Measurements from ENCODE around the gene ADSS1. TPM values are rescaled to one million over a fixed set of nuclear protein-coding genes. Genes with fewer than 3 reads are reported as not detected.

Gene ADSS1
- total RNA-seq, 1 donor: 4.3 TPM

GRCh38 chr14:104681689-104682074 is 42.3 kb upstream of the ADSS1 start:
- Histone ChIP-seq H3K4me3 (ENCODE audit: insufficient read depth, low read length) (peak overlapping the region; percentile 66), H3K27ac (ENCODE audit: low read depth, low read length) (peak overlapping the region; percentile 97), H4K20me1 (ENCODE audit: insufficient read depth, low read length) (no peaks in the 10 kb centered on the region), H2AFZ (ENCODE audit: low read length) (peak overlapping the region; percentile 83), H3K36me3 (ENCODE audit: insufficient read depth, low read length) (no peaks in the 10 kb centered on the region), H3K79me2 (ENCODE audit: insufficient read depth, low read length) (peaks cover 3% of the 10 kb centered on the region), H3K4me2 (ENCODE audit: insufficient read depth, low read length) (peak overlapping the region; percentile 76), H3K27me3 (ENCODE audit: insufficient read depth, low read length) (no peaks in the 10 kb centered on the region), H3K4me1 (ENCODE audit: insufficient read depth, low read length) (peaks cover 32% of the 10 kb centered on the region), H3K9me3 (ENCODE audit: low read depth, low read length) (no peaks in the 10 kb centered on the region)
- TF ChIP-seq, protein P1, sequence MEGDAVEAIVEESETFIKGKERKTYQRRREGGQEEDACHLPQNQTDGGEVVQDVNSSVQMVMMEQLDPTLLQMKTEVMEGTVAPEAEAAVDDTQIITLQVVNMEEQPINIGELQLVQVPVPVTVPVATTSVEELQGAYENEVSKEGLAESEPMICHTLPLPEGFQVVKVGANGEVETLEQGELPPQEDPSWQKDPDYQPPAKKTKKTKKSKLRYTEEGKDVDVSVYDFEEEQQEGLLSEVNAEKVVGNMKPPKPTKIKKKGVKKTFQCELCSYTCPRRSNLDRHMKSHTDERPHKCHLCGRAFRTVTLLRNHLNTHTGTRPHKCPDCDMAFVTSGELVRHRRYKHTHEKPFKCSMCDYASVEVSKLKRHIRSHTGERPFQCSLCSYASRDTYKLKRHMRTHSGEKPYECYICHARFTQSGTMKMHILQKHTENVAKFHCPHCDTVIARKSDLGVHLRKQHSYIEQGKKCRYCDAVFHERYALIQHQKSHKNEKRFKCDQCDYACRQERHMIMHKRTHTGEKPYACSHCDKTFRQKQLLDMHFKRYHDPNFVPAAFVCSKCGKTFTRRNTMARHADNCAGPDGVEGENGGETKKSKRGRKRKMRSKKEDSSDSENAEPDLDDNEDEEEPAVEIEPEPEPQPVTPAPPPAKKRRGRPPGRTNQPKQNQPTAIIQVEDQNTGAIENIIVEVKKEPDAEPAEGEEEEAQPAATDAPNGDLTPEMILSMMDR (IDR thresholded peaks at IDR 0.05; ENCODE audit: extremely low read depth, low read depth, low read length): no peak
- peak; percentile 99 for DNase-seq (ENCODE audit: insufficient read length, low spot score, missing footprints)

- no peaks in the 10 kb centered on the region for H3K27me3 ChIP-seq (ENCODE audit: insufficient read depth, low read length)
- TF ChIP-seq, protein P1 (IDR thresholded peaks at IDR 0.05; ENCODE audit: extremely low read depth, low read depth, low read length): no peak
- H3K4me1 ChIP-seq (ENCODE audit: insufficient read depth, low read length): peaks cover 32% of the 10 kb centered on the region
- peak overlapping the region; percentile 76 for H3K4me2 ChIP-seq (ENCODE audit: insufficient read depth, low read length)
- H3K27ac ChIP-seq (ENCODE audit: low read depth, low read length): peak overlapping the region; percentile 52
- H3K4me3 ChIP-seq (ENCODE audit: insufficient read depth, low read length): peak overlapping the region; percentile 66
- H4K20me1 ChIP-seq (ENCODE audit: insufficient read depth, low read length): no peaks in the 10 kb centered on the region
- peak; percentile 83 for DNase-seq (ENCODE audit: insufficient read length, low spot score, missing footprints)
- peak overlapping the region; percentile 83 for H2AFZ ChIP-seq (ENCODE audit: low read length)
- peaks cover 3% of the 10 kb centered on the region for H3K79me2 ChIP-seq (ENCODE audit: insufficient read depth, low read length)
- no peaks in the 10 kb centered on the region for H3K9me3 ChIP-seq (ENCODE audit: low read depth, low read length)
- no peaks in the 10 kb centered on the region for H3K36me3 ChIP-seq (ENCODE audit: insufficient read depth, low read length)
These were observed 41.9 kb upstream of the ADSS1 start for GRCh38 chr14:104682107-104682593.

DNA sequence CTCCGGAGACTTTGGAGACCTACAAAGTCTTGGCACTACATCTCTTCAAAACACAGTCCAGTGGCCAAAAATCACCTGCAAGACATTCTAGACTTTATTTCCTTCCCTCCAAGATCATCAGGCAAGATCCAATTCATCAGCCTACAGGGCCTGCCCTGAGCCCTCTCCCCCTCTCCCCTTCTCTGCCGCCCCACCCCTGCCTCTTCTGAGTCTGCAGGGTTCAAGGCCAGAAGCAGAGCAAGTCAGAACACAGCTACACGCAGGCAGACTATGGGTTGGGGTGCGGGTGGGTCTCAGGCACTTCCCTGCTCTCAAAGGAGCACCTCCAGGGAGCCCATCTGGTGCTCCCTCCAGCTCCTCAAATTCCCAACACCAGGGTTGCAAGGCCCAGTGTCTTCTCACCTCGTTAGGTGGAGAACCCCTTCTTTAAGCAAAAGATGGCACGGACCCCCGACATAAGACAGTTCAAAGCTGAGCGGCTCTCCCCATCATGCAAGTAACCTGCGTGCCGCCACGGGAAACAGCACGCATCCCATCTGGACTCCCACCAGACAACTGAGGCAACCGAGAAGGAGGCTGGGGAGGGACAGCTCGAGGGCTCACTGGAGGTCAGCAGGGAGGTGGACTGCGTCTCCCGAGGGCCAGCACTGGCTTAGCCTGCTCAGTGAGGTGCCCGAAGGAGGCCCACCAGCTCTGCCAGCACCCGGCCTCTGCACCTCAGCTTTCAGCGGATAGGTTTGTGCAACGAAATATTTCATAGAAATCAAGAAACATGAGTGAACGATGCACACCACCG is 40.2 kb upstream of the ADSS1 start:
- Histone ChIP-seq H3K27me3 (ENCODE audit: insufficient read depth, low read length) (no peaks in the 10 kb centered on the region), H3K4me2 (ENCODE audit: insufficient read depth, low read length) (no peak overlapping the region), H4K20me1 (ENCODE audit: insufficient read depth, low read length) (no peaks in the 10 kb centered on the region), H3K4me3 (ENCODE audit: insufficient read depth, low read length) (no peak overlapping the region), H3K4me1 (ENCODE audit: insufficient read depth, low read length) (peaks cover 32% of the 10 kb centered on the region), H3K9me3 (ENCODE audit: low read depth, low read length) (no peaks in the 10 kb centered on the region), H3K27ac (ENCODE audit: low read depth, low read length) (no peak overlapping the region), H2AFZ (ENCODE audit: low read length) (no peak overlapping the region), H3K36me3 (ENCODE audit: insufficient read depth, low read length) (no peaks in the 10 kb centered on the region), H3K79me2 (ENCODE audit: insufficient read depth, low read length) (peaks cover 3% of the 10 kb centered on the region)
- DNase-seq (ENCODE audit: insufficient read length, low spot score, missing footprints): no peak
- TF ChIP-seq, protein P1 (IDR thresholded peaks at IDR 0.05; ENCODE audit: extremely low read depth, low read depth, low read length): no peak

DNA sequence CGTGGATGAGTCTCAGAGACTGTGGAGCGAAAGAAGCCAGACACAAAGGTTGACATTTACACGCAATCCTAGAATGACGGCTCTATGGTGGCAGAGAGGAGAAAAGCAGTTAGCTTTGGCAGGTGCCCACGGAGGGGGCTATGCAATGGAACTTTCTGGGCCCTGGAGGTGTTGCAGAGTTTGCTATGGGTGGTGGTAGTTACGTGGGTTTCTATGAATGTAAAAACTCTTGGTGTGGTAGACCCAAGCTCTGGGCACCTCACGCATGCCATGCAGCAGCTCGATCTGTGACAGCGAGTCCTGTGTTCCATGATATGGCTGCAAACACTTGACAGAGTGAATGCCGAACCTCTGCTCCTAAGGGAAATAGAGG is 39.6 kb upstream of the ADSS1 start:
- Histone ChIP-seq H4K20me1 (ENCODE audit: insufficient read depth, low read length) (no peaks in the 10 kb centered on the region), H3K79me2 (ENCODE audit: insufficient read depth, low read length) (peaks cover 3% of the 10 kb centered on the region), H3K4me3 (ENCODE audit: insufficient read depth, low read length) (no peak overlapping the region), H3K27me3 (ENCODE audit: insufficient read depth, low read length) (no peaks in the 10 kb centered on the region), H2AFZ (ENCODE audit: low read length) (no peak overlapping the region), H3K27ac (ENCODE audit: low read depth, low read length) (no peak overlapping the region), H3K36me3 (ENCODE audit: insufficient read depth, low read length) (no peaks in the 10 kb centered on the region), H3K9me3 (ENCODE audit: low read depth, low read length) (no peaks in the 10 kb centered on the region), H3K4me2 (ENCODE audit: insufficient read depth, low read length) (no peak overlapping the region), H3K4me1 (ENCODE audit: insufficient read depth, low read length) (peaks cover 33% of the 10 kb centered on the region)
- DNase-seq (ENCODE audit: insufficient read length, low spot score, missing footprints): peak; percentile 80
- TF ChIP-seq, protein P1 (IDR thresholded peaks at IDR 0.05; ENCODE audit: extremely low read depth, low read depth, low read length): no peak
